GM19035 (cell line): Measurements from ENCODE around the gene SELENOO.
A peak's percentile ranks its signal among the peaks of the same experiment; 100 is the strongest.
"Not testable (repeated sequence)": the region's sequence is repeated elsewhere in the genome, so short reads cannot be mapped to it uniquely, and the experiment has no call there.

ENCODE experiments used
- ATAC-seq: cut with Tn5 transposase; IDR thresholded peaks from one replicate; pipeline ENCODE4 v1.9.1; 2021; ENCODE audit not compliant: unreplicated experiment

Gene SELENOO, protein sequence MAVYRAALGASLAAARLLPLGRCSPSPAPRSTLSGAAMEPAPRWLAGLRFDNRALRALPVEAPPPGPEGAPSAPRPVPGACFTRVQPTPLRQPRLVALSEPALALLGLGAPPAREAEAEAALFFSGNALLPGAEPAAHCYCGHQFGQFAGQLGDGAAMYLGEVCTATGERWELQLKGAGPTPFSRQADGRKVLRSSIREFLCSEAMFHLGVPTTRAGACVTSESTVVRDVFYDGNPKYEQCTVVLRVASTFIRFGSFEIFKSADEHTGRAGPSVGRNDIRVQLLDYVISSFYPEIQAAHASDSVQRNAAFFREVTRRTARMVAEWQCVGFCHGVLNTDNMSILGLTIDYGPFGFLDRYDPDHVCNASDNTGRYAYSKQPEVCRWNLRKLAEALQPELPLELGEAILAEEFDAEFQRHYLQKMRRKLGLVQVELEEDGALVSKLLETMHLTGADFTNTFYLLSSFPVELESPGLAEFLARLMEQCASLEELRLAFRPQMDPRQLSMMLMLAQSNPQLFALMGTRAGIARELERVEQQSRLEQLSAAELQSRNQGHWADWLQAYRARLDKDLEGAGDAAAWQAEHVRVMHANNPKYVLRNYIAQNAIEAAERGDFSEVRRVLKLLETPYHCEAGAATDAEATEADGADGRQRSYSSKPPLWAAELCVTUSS

DNA sequence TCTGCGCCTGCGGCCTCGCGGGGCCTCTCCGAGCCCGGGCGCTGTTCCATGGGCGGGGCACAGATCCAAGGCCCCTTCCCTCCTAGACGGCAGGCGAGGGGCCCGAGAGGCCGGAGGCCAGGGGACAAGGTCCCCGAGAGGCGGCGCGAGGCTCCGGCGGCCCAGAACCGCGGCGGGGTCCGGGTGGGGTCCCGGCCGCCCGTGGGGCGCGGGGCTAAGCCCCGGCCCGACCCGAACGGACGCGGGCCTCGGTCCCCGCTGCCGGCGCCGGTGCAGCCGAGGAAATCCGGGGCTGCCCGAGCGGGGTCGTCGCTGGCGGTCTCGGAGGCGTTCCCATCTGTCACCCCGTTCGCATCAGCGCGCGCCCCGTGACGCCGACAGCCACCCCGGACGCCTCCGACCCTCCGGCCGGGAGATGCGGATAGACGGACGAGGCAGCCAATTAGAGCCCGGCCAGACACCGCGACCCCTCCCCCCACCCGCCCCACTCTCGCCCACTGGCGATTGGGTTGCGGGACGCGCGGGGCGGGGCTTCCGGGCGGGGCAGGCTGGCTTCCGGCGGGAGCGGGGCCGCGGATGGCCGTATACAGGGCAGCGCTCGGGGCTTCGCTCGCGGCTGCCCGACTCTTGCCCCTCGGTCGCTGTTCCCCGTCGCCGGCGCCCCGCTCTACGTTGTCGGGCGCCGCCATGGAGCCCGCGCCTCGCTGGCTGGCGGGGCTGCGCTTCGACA lies at the start of gene SELENOO:
SELENOO (plus strand) TSS at position 551 of the 730 bp plus-strand sequence; CDS start at position 577, 26 bp downstream.
- ATAC-seq = peak; percentile 80

DNA sequence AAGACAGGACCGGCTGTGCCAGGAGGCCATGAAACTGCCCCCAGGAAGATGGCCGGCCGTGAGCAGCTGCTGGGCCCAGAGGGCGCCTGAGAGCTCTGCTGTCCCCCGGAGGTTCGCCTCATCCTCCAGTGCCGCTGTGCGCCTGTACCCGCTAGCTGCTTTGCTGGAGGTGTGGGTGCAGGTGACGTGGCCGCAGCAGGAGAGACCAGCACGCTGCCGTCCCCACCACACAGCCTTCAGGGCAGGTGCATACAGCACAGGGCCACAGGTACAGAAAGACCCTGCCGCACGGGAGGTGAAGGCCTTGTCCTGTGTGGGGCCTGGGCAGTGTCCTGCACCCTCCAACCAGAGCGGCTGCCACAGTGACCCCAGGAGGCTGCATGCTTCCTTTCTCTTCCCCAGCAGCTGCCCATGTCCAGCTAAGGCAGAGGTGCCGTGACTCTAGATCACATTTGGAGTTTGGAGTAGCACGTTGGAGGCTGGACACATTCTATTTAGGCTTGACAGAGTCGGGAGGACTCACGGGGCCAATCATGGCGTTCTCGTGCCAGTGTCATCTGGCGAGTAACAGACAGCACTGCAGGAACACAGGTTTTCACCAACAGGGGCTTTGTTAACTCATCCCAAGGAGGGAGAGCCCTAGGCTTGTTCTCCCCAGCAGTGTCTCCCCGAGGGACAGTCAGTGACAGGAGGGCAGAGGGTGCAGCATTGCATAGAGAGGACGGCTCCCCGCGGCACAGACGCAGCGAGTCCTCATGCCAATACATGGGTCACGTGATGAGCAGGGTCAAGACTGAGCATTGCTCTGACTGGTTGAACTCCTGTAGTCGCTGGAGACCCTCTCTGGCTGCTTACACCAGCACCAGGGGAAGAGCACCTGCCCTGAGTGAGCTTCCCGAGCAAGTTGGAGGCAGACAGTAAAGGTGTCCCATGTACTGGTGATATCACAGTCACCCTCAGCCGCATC lies 49.0 kb upstream of the SELENOO start:
- no peak for ATAC-seq

DNA sequence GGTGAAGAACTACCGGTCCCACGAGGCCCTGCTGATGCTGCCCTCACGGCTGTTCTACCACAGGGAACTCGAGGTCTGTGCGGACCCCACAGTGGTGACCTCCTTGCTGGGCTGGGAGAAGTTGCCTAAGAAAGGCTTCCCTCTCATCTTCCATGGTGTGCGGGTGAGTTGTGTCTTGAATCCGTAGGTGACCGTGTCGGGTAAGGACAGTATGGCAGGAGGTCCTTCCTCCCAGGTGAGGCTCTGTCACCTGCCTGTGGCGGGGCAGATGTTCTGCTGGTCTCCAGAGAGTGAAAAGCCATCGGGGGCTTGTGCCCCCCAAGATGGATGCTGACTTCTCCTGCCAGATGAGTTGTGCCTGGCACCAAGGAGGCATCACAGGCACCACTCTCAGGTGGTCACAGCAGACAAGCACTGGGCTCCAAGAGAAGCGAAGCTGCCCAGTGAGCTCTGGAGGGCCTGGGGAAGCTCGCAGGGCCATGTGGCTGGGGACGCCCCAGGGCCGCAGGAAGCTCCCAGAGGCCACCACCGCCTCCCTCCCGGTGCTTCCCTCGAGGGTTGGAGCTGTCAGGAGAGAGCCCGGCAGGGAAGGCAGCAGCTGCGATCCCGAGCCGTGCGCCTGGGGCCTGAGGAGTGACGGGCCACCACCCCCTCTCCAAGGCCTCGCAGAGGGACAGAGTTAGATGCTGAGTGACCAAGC lies 47.6 kb upstream of the SELENOO start:
- ATAC-seq = no peak

DNA sequence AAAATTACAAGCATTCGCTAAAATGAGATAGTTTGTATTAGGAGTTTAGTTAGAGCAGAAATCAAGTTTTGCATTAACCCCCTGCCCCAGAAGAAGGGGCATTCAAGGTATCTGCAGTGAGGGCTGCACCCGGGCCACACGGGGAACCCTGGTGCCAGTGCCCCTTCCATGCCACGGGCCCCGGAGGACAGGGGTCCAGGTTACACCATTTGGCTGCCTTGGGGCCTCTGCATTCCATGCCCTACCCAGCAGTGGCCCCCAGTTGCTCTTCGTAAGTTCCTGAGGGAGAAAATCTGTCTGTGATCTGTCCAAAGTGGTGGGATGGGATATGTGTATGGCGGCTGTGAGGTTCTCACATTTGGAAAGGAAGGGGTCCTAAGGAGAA lies 47.1 kb upstream of the SELENOO start:
- ATAC-seq = no peak

DNA sequence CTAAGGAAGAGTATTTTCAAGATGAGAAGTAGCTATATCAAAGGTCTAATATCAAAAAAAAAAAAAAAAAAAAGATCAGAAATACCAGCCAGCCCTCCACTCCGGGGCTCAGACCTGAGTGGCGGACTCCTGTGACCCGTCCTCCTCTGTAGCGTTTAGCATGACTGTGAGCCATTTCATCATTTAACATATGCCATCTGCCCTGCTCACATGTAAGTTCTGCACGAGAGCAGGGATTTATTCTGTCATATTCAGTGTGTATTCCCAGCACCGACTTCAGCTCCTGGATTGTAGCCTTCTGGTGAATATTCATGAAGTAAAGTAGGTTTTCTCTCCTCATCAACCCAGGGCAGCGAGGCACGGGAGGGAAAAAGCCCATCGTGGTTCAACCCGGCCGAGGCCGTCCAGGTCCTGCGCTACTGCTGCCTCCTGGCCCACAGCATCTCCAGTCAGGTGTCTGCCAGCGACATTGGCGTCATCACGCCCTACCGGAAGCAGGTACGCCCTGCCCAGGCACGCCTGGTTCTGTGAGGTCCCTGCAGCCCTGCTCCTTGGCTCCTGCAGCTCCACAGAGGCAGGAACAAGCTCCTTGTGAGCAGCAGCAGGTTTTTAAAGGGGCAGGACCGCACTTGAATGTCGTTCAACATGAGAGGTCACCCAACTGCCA lies 43.0 kb upstream of the SELENOO start:
- ATAC-seq = no peak

DNA sequence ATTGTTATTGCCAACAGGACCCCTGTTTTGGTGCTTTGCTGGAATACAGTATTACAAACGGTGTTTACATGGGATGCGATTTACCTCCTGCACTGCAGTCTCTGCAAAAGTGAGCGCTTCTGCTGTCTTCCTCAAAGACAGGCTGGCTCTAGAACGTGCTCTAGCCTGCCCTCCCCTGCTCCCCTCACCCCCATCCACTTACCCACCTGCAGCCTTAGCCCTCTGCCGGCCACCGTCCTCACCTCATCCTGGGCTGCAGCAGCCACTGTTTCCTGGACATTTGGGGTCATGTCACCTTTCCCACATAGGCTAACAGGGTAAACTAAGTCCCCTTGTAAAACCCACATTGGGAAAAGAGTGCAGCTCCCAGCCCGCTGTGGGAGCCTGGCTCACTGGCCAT lies 39.9 kb upstream of the SELENOO start:
- ATAC-seq = no peak

DNA sequence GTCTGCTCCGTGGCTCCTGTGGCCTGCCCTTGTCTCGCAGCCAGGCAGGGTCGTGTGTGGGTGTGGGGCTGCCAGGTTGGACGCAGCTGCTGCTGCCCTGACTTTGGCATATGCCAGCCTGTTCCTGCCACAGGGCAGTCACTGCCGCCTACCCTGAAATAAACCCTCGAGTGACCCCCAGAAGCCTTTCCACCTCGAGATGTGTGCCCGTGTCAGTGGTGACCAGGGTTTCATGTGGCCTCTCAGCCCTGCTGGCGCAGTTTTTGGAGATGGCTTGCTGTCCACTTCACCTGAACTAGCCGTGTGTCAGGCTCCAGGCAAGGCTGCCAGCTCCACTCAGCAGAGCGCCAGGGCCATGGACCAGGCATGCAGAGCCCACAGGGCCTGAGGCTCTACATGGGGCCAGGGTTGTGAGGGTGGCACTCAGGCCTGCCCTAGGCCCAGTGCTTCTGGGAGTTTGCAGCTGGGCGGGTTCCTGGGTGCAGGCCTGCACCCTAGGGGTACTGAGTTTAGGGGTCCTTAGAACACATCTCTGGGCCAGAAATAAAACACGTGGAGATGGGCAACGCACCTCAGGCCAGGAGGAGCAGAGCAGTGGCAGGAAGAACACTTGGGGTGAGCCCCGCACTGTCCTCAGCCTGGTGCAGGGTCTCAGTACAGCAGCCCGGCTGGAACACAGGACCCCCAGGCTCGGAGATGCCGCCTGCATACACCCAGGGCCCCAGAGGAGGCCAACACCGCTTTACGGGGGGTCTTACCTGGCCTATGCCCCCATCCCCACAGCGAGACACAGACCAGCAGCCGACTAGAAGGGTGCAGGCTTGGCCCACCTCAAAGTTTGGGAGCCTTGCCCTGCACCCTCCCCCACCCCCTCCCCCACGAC lies 39.1 kb upstream of the SELENOO start:
- no peak for ATAC-seq

DNA sequence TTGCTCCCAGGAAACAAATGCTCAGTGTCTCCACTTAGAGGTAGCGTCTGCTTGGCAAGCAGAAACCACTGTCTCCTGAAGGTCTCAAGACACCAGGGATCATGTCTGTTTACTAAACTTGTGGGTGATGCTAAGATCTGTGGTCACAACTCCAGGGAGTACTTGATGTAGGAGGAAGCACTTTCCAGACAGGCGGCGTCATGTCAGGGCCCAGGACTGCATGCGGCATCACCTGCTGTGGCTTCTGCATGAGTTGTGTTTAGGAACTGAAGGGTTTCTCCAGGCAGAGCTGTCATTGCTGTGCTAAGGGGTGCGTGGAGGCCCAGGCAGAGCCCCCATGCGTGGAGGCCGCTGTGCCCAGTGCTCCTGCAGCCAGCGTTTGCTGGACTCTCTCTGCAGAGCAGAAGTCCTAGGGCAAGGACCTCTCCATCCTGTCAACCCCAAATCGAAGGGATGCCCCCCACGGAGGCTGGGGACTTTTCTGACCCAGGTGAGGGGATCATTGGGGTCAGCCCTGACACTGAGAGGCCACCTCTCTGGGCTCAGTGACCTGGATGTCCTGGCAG lies 38.3 kb upstream of the SELENOO start:
- ATAC-seq = no peak

DNA sequence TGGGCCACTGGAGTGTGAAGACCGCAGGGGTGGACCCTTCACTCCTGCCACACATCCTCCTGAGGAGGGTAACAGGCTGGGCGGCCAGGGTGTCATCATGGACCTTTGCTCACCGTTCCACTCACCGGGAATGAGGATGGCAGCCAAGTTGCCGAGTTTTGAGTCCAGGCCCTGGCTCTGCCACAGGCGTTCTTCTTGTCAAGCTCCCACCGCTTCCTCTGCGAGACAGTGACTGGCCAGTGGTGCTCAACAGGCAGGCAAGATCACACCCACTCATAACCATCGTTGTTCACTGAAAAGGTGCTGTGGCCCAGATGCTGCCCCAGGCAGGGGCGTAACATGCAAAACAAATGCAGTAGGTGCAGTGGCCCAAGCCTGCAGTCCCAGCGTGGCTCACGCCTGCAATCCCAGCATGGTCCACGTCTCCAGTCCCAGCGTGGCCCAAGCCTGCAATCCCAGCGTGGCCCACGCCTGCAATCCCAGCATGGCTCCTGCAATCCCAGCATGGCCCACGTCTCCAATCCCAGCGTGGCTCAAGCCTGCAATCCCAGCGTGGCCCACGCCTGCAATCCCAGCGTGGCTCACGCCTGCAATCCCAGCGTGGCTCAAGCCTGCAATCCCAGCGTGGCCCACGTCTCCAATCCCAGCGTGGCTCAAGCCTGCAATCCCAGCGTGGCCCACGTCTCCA lies 35.2 kb upstream of the SELENOO start:
- no peak for ATAC-seq

DNA sequence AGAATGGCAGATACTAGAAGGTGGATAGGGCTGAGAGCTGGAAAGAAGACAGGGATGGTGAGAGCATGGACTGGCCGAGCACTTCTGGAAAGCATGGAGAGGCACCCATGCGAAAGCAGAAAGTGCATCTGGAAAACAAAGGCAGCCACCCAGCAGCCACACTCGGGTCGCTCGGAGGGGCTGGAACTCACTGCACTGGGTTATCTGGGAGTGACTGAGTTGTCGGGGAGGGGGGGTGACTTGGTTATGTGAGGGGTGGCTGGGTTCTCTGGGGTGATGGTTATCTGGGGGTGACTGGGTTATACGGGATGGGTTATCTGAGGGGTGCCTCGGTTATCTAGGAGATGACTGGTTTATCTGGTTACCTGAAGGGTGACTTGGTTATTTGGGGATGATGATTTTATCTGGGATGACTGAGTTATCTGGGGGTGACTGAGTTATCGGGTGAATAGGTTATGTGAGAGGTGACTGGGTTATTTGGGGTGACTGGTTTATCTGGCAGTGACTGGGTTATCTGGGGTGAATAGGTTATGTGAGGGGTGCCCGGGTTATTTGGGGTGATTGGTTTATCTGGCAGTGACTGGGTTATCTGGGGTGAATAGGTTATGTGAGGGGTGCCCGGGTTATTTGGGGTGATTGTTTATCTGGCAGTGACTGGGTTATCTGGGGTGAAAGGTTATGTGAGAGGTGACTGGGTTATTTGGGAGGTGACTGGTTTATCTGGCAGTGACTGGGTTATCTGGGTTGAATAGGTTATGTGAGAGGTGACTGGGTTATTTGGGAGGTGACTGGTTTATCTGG lies 32.9 kb upstream of the SELENOO start:
- no peak for ATAC-seq

DNA sequence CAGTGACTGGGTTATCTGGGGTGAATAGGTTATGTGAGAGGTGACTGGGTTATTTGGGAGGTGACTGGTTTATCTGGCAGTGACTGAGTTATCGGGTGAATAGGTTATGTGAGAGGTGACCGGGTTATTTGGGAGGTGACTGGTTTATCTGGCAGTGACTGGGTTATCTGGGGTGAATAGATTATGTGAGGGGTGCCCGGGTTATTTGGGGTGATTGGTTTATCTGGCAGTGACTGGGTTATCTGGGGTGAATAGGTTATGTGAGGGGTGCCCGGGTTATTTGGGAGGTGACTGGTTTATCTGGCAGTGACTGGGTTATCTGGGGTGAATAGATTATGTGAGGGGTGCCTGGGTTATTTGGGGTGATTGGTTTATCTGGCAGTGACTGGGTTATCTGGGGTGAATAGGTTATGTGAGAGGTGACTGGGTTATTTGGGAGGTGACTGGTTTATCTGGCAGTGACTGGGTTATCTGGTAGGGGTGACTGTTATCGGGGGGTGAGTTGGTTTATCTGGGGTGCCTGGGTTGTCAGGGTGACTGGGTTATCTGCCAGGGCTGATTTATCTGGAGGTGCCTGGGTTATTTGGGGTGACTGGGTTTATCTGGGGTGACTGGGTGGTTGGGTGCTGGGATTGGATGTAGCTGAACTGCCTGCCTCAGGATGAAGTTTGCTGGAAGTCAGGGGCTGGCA lies 32.2 kb upstream of the SELENOO start:
- ATAC-seq = not testable (repeated sequence)

DNA sequence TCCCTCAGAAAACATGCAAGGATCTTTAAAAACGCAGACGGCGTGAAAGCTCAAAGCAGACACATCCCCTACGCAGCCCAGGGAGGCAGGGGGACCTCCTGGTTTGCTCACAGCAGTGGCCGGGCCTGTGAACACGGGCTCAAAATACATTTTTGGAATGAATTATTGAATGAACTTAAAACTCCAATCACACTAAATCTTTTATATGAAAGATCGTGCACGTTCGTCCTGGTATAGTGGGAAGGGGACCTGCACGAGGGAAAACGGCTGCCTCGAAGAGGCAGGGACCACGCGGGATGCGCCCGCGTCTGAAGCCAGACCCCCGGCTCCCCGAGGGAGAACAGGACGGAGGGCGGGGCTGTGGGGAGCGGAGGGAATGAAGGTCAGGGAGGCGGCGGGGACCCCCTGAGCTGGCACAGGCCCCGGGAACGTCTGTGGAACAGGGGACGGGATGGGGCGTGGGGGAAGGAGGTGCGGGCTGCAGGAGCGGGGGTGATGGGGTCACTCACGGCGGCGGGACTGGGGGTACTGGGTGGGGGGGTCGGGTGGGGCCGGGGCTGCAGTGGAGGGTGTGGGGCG lies 31.5 kb upstream of the SELENOO start:
- ATAC-seq = no peak

DNA sequence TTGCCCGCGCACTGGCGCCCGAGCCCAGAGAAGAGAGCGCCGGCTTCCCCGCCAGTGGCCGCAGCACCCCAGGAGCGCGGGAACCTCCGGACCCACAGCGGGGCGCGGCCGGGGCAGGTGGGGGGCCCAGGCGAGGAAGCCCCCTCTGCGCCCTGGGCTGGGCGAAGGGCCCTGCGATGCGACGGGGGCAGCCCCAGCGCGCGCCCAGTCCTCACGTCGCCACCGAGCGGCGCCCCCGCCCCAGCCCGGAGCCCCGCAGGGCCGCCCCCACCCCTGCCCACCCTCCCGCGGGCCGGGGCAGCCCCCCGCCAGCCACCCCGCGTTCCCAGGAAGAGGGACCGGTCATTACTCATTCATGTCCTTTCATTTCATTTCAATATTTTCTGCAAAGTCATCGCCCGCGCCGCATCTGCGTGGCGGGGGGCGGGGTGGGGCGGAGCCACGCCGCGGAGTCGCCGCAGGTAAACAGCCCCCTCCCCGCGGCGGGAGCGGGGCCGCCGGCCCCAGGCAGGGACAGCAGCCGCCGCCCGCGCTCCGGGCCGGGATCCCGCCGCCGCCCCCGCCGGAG lies 31.0 kb upstream of the SELENOO start:
- ATAC-seq = no peak

DNA sequence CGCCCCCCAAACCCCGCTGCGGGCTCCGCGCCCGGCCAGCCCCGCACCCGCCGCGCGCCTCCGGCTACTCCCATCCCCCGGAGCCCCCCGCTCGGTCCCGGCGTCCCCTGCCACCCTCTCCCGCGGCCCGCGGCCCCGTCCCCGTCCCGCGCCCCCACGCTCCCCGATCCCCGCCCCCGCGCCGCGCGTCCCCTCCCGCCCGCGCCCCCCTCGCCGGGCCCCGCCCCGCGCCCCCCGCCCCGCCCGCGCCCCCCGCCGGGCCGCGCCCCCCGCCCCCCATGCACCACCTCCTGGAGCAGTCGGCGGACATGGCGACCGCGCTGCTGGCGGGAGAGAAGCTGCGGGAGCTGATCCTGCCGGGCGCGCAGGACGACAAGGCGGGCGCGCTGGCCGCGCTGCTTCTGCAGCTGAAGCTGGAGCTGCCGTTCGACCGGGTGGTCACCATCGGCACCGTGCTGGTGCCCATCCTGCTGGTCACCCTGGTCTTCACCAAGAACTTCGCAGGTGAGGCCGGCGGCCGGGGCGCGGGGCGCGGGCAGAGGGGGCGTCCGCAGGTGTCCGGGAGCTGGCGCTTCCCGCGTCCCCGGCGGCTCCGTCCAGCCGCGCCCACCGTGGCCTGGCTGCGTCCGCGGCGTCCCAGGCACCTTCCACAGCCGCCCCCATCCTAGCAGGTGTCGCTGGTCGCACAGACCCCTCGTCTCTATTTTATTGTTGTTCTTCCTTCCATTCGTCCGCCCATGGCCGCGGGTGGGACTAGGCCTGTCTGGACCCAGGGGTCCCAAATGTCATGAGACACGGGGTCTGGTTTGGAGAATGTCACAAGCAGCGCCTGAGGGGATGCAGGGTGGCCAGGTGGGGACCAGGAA lies 30.1 kb upstream of the SELENOO start, which contains the start of gene PANX2:
PANX2 (plus strand) TSS at position 279 of the 866 bp plus-strand sequence; CDS start at position 279, 0 bp downstream.
- no peak for ATAC-seq
